ENCODE results near the gene ROCK2.

ROCK2 gene

DNA sequence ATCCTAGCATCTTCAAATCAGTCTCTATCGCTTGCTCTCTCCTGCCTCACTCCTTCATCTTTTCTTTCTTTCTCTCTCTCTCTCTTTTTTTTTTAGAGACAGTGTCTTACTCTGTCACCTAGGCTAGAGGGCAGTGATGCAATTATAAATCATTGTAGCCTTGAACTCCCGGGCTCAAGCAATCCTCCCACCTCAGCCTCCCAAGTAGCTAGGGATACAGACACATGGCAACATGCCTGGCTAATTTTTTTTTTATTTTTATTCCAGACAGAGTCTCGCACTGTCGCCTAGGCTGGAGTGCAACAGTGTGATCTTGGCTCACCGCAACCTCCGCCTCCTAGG lies 199.7 kb downstream of the ROCK2 start:
- in situ Hi-C loops (cut with MboI; ENCODE audit: low pct_unique_long_range_greater_than_20kb, low sequenced_read_pairs, unreplicated experiment): loop anchor here (25.0 kb wide), 2 partner anchors 268 to 443 kb away; no protein-coding TSS in a partner anchor

DNA sequence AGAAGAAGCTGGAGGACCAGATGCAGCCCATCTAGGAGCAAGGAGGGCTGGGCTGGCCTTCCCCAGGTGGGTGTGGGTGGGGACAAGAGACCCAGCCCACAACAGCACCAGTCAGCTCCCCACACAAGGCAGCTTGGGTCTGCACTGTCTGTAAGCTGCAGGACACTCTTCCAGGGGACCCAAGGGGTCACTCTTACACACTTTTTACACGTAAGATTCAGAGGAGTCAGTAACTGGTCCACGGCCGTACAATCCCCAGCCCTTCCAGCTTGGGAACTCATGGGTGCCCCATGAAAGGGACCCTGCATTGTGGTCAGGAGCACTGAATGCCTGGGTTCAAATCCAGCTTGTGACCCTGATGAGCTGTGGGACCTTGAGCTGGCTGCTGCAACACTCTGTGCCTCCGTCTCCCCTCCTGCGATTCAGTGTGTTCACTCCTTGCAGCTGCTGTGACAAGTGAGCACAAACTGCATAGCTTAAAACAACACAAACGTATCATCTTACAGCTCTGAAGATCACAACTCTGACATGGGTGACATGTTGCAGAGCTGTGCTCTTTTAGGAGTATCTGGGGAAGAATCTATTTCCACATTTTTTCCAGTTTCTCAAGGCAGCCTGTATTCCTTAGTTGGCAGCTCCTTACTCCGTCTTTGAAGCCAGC lies 200.2 kb downstream of the ROCK2 start:
- DNase-seq (ENCODE audit: low spot score): no peak
- in situ Hi-C loops (cut with MboI; ENCODE audit: low pct_unique_long_range_greater_than_20kb, low sequenced_read_pairs, unreplicated experiment): loop anchor here (25.0 kb wide), 2 partner anchors 268 to 443 kb away; no protein-coding TSS in a partner anchor
- TF ChIP-seq, protein P1, sequence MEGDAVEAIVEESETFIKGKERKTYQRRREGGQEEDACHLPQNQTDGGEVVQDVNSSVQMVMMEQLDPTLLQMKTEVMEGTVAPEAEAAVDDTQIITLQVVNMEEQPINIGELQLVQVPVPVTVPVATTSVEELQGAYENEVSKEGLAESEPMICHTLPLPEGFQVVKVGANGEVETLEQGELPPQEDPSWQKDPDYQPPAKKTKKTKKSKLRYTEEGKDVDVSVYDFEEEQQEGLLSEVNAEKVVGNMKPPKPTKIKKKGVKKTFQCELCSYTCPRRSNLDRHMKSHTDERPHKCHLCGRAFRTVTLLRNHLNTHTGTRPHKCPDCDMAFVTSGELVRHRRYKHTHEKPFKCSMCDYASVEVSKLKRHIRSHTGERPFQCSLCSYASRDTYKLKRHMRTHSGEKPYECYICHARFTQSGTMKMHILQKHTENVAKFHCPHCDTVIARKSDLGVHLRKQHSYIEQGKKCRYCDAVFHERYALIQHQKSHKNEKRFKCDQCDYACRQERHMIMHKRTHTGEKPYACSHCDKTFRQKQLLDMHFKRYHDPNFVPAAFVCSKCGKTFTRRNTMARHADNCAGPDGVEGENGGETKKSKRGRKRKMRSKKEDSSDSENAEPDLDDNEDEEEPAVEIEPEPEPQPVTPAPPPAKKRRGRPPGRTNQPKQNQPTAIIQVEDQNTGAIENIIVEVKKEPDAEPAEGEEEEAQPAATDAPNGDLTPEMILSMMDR (IDR thresholded peaks at IDR 0.05; ENCODE audit: extremely low read depth, insufficient read depth, missing control alignments): no peak

More for the DNA sequence above, 199.7 kb downstream of the ROCK2 start:
- TF ChIP-seq, protein P1 (IDR thresholded peaks at IDR 0.05; ENCODE audit: extremely low read depth, insufficient read depth, missing control alignments): no peak
- DNase-seq (ENCODE audit: low spot score): no peak

DNA sequence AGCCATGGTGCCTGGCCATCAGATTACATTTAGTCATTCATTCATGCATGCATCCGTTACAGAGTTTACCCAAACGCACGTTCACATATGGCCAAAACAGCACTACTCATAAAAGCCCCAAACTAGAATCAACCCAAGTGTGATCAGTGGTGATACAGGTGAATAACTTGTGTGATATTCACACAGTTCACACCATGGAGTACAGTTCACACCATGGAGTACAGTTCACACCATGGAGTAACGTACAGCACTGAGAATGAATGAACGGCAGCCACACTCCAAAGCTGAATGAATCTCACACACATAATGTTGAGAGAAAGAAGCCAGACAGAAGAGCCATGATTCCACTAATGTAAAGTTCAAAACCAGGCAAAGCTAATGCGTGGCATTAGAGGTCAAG lies 201.4 kb downstream of the ROCK2 start:
- DNase-seq (ENCODE audit: low spot score): no peak
- in situ Hi-C loops (cut with MboI; ENCODE audit: low pct_unique_long_range_greater_than_20kb, low sequenced_read_pairs, unreplicated experiment): loop anchor here (25.0 kb wide), 2 partner anchors 269 to 444 kb away; no protein-coding TSS in a partner anchor
- TF ChIP-seq, protein P1 (IDR thresholded peaks at IDR 0.05; ENCODE audit: extremely low read depth, insufficient read depth, missing control alignments): no peak

DNA sequence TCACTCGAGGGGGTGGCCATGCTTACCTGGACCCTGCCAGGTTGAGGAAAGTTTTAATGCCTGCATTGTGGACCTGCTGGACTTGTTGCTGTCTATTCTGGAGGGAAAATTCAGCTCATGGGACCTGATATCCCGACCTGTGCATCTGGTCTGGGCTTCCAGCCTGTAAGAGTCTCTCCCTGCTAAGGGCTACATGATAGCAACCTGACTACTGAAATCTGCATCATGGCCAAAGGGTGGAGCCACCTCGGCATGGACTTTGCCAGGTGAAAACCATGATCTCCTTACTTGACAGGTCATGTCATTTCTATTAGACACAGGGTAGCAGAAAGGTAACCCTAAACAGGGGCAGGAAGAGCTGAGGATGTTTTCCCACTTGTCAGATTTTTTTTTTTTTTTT lies 202.1 kb downstream of the ROCK2 start:
- DNase-seq (ENCODE audit: low spot score): no peak
- TF ChIP-seq, protein P1 (IDR thresholded peaks at IDR 0.05; ENCODE audit: extremely low read depth, insufficient read depth, missing control alignments): no peak
- in situ Hi-C loops (cut with MboI; ENCODE audit: low pct_unique_long_range_greater_than_20kb, low sequenced_read_pairs, unreplicated experiment): loop anchor here (25.0 kb wide), 2 partner anchors 270 to 445 kb away; no protein-coding TSS in a partner anchor

DNA sequence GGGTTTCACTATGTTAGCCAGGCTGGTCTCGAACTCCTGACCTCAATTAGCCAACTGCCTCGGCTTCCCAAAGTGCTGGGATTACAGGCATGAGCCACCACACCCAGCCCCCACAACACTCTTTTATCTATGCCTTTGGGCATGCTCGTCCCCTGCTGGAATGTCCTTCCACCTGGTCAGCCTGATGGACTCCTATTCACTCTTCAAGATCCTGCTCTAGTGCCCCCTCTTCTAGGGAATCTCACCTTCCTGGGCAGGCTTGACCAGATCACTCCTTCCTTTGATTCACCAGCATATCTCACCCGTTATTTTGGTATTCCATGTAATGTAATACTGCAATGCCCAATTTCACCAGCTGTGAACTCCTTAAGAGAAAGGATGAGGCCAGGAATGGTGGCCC lies 203.1 kb downstream of the ROCK2 start:
- in situ Hi-C loops (cut with MboI; ENCODE audit: low pct_unique_long_range_greater_than_20kb, low sequenced_read_pairs, unreplicated experiment): loop anchor here (25.0 kb wide), 2 partner anchors 271 to 446 kb away; no protein-coding TSS in a partner anchor
- no peak for DNase-seq (ENCODE audit: low spot score)
- TF ChIP-seq, protein P1 (IDR thresholded peaks at IDR 0.05; ENCODE audit: extremely low read depth, insufficient read depth, missing control alignments): no peak

- TF ChIP-seq, protein P1 (IDR thresholded peaks at IDR 0.05; ENCODE audit: extremely low read depth, insufficient read depth, missing control alignments): no peak
- DNase-seq (ENCODE audit: low spot score): no peak
- in situ Hi-C loops (cut with MboI; ENCODE audit: low pct_unique_long_range_greater_than_20kb, low sequenced_read_pairs, unreplicated experiment): loop anchor here (25.0 kb wide), 2 partner anchors 272 to 447 kb away; no protein-coding TSS in a partner anchor
Measured at GRCh38 chr2:11140492-11140891, 203.9 kb downstream of the ROCK2 start.
